HEK293T (cell line): ENCODE results near the gene DLG5.

Source experiments
- CTCF ChIA-PET: fragments of 350-600 bp; formaldehyde crosslinking; extraction: SDS; loops from one replicate; lab custom pipeline; 2021; ENCODE audit warnings: antibody characterized with exemption, inconsistent platforms; lab: Yijun Ruan, JAX
- POLR2A ChIA-PET: fragments of 350-600 bp; formaldehyde crosslinking; extraction: SDS; loops from one replicate; lab custom pipeline; 2020; ENCODE audit warnings: antibody characterized with exemption, inconsistent platforms; lab: Yijun Ruan, JAX
- DNase-seq: peaks from one replicate; pipeline ENCODE4 v3.0.0; 2012; ENCODE audit warnings: mixed read lengths; ENCODE audit errors: extremely low spot score
- ARNT ChIP-seq: fragments of 450-650 bp; IDR thresholded peaks from 2 replicates; pipeline ENCODE4 v1.6.1; 2017; ENCODE audit warnings: mild to moderate bottlenecking
- BHLHE40 ChIP-seq: fragments of 450-650 bp; IDR thresholded peaks from 2 replicates; pipeline ENCODE4 v1.6.1; 2016; ENCODE audit warnings: mild to moderate bottlenecking, moderate library complexity, borderline replicate concordance
- CTBP1 ChIP-seq: fragments of 450-650 bp; IDR thresholded peaks from 2 replicates; pipeline ENCODE4 v1.6.1; 2016; ENCODE audit warnings: borderline replicate concordance
- ELF4 ChIP-seq: fragments of 450-650 bp; IDR thresholded peaks from 2 replicates; pipeline ENCODE4 v1.6.1; 2017; ENCODE audit warnings: antibody characterized with exemption
- FOXA1 ChIP-seq: fragments of 450-650 bp; IDR thresholded peaks from 2 replicates; pipeline ENCODE4 v1.6.1; 2016; ENCODE audit warnings: mild to moderate bottlenecking
- FOXK2 ChIP-seq: fragments of 450-650 bp; IDR thresholded peaks from 2 replicates; pipeline ENCODE4 v1.6.1; 2016; ENCODE audit warnings: mild to moderate bottlenecking
- FOXM1 ChIP-seq: fragments of 450-650 bp; IDR thresholded peaks from 2 replicates; pipeline ENCODE4 v1.6.1; 2017; ENCODE audit warnings: mild to moderate bottlenecking, borderline replicate concordance
- HDGF ChIP-seq: fragments of 450-650 bp; IDR thresholded peaks from 2 replicates; pipeline ENCODE4 v1.6.1; 2017; ENCODE audit warnings: antibody characterized with exemption, borderline replicate concordance
- L3MBTL2 ChIP-seq: fragments of 450-650 bp; conservative IDR thresholded peaks from 2 replicates; pipeline ENCODE4 v1.6.1; 2016; ENCODE audit warnings: mild to moderate bottlenecking
- LEF1 ChIP-seq: fragments of 450-650 bp; IDR thresholded peaks from 2 replicates; pipeline ENCODE4 v1.6.1; 2017; ENCODE audit warnings: mild to moderate bottlenecking, borderline replicate concordance
- NFRKB ChIP-seq: fragments of 450-650 bp; IDR thresholded peaks from 2 replicates; pipeline ENCODE4 v1.6.1; 2016; ENCODE audit warnings: mild to moderate bottlenecking, moderate library complexity
- SP1 ChIP-seq: fragments of 450-650 bp; IDR thresholded peaks from 2 replicates; pipeline ENCODE4 v1.6.1; 2017
- SUZ12 ChIP-seq: fragments of 450-650 bp; IDR thresholded peaks from 2 replicates; pipeline ENCODE4 v1.6.1; 2016; ENCODE audit warnings: mild to moderate bottlenecking
- TARDBP ChIP-seq: fragments of 450-650 bp; IDR thresholded peaks from 2 replicates; pipeline ENCODE4 v1.6.1; 2016
- ZNF384 ChIP-seq: fragments of 450-650 bp; IDR thresholded peaks from 2 replicates; pipeline ENCODE4 v1.6.1; 2016
- TF ChIP-seq, protein P1 (sequence below): fragments of 450-650 bp; IDR thresholded peaks from 2 replicates; pipeline ENCODE4 v1.6.1; 2016

Gene DLG5

GRCh38 chr10:77809336-77809735, 117.2 kb downstream of the DLG5 start:
- ChIA-PET CTCF (no interaction called here), POLR2A (no interaction called here)
- no peak for TF ChIP-seq ZNF384
- TF ChIP-seq FOXM1 = no peak
- no peak for TF ChIP-seq BHLHE40
- no peak for TF ChIP-seq NFRKB
- TF ChIP-seq FOXA1 = no peak
- no peak for TF ChIP-seq FOXK2
- TF ChIP-seq TARDBP = no peak
- TF ChIP-seq CTBP1 = no peak
- no peak for TF ChIP-seq L3MBTL2
- TF ChIP-seq SP1 = no peak
- no peak for TF ChIP-seq SUZ12
- TF ChIP-seq HDGF = no peak
- TF ChIP-seq, protein P1, sequence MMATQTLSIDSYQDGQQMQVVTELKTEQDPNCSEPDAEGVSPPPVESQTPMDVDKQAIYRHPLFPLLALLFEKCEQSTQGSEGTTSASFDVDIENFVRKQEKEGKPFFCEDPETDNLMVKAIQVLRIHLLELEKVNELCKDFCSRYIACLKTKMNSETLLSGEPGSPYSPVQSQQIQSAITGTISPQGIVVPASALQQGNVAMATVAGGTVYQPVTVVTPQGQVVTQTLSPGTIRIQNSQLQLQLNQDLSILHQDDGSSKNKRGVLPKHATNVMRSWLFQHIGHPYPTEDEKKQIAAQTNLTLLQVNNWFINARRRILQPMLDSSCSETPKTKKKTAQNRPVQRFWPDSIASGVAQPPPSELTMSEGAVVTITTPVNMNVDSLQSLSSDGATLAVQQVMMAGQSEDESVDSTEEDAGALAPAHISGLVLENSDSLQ = no peak
- TF ChIP-seq ELF4 = no peak
- TF ChIP-seq ARNT = no peak
- no peak for TF ChIP-seq LEF1
- DNase-seq = no peak

GRCh38 chr10:77807706-77808105, 118.8 kb downstream of the DLG5 start:
- POLR2A ChIA-PET = no interaction called here

DNA sequence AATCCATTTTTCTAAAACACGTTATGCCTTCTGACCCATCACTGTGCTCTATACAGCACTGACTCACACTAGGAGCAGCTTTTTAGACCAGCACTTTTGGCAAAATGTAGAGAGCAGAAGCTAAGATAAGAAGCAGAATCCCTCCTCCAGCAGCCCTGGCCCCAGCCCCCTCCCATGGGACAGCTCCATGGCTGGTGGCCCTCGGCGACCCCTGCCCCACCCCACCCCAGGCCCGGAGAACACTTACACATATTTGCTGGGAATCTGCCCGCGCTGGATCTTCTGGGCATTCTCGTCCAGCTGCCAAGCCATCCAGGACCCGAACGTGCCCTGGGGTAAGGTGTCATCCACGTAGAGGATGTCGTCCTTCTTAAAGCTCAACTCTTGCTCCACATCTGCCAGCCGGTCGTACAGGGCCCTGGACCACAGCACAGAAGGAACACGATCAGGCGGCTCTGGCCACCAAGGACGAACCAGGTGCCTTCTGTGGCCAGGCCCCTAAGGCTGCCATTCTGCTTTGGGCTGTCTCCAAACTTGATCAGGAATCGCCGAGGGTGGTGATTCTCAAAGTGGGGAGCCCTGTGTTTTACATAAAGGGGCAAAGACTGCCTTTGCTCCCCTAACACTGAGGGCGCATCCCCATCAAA, 119.9 kb downstream of the DLG5 start:
- TF ChIP-seq ELF4 (no peak), ARNT (no peak), ZNF384 (no peak), TARDBP (no peak)
- ChIA-PET POLR2A (no interaction called here), CTCF (no interaction called here)

More at GRCh38 chr10:77807706-77808105, 118.8 kb downstream of the DLG5 start:
- no peak for DNase-seq
- TF ChIP-seq ZNF384 = no peak
- TF ChIP-seq HDGF = no peak
- no peak for TF ChIP-seq SP1
- TF ChIP-seq SUZ12 = no peak
- TF ChIP-seq CTBP1 = no peak
- TF ChIP-seq FOXK2 = no peak
- TF ChIP-seq FOXM1 = no peak
- TF ChIP-seq LEF1 = no peak
- TF ChIP-seq L3MBTL2 = no peak
- TF ChIP-seq BHLHE40 = no peak
- TF ChIP-seq NFRKB = no peak
- TF ChIP-seq TARDBP = no peak
- TF ChIP-seq ELF4 = no peak
- TF ChIP-seq ARNT = no peak
- CTCF ChIA-PET = no interaction called here

DNA sequence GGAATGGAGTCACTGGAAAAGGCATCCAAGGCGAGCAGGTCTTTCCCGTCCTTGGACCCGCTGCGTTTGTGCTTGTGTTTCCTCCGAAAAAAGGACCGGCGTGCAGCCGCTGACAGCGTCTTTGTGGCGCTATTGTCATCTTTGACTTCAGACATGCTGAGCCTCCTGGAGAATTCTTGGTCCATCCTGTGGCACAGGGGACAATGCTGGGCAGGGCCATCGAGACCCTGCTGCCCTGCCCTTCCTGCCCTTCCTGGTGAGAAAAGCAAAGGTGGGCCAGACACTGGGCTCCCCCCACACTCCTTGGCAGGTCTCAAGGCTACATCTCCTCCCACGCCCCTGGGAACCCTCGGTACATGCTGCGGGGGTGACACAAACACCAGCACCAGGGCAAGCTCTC, 120.9 kb downstream of the DLG5 start:
- TF ChIP-seq BHLHE40 (no peak), SP1 (no peak), L3MBTL2 (no peak), FOXK2 (no peak), LEF1 (no peak), NFRKB (no peak), ELF4 (no peak), TARDBP (no peak), ARNT (no peak), CTBP1 (no peak), HDGF (no peak)
- TF ChIP-seq, protein P1 = no peak
- CTCF ChIA-PET = interaction anchor here (0.6 kb wide), 1 partner anchor 1466 kb away, joined by 3 read pairs; no protein-coding TSS in a partner anchor
- no peak for DNase-seq
- POLR2A ChIA-PET = no interaction called here

More for the DNA sequence above, 119.9 kb downstream of the DLG5 start:
- DNase-seq = no peak

DNA sequence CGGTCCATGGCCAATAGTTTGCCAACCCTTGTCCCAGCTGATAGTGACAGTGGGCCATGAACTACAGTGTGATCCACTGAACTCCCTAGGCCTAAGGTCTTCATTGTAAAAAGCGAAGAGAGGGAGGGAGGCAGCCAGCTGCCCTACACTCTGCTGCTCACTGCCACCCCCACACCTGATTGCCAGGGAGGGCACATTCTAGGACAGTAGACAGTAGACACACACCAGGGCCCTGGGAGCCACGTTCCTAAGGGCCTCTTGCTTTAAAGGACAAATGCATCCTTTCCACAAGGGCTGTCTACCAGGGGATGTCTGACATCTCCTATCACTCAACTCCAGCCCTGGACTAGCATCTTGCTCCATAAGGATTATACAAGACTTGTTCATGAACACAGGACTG, 122.2 kb downstream of the DLG5 start:
- ChIA-PET POLR2A (no interaction called here), CTCF (no interaction called here)
- no peak for TF ChIP-seq LEF1
- no peak for TF ChIP-seq L3MBTL2
- no peak for TF ChIP-seq BHLHE40
- no peak for TF ChIP-seq FOXK2
- no peak for TF ChIP-seq TARDBP
- no peak for DNase-seq

DNA sequence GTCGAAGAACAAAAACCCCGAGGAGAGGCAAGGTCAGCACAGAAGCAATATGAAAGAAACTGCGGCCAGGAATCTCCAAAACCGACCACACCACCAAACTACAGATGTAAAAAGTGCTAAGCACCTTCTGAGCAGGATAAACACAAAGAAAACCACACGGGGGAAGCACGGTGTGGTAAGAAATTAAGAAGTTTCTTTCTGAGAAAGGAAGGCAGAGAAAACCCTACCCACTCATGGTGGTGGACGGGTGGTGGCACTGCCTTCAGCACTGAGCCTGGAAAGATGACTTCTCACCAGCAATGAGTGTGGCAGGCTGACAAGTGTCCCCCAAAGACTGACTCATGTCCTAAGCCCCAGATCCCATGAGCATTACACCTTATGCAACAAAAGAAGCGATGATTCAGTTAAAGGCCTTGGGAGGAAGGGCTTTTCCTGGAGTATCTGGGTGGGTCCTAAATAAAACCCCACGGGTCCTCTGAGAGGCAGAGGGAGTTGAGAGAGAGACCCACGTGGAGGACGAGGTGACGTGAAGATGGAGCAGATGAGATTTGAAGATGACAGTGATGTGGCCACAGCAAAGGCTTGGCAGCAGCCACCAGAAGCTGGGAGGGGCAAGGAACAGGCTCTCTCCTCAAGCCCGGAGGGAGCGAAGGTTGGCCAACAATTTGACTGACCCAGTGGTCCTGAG, 124.9 kb downstream of the DLG5 start:
- ChIA-PET CTCF (no interaction called here), POLR2A (no interaction called here)
- no peak for TF ChIP-seq FOXM1
- TF ChIP-seq ZNF384 = no peak
- no peak for TF ChIP-seq HDGF
- no peak for TF ChIP-seq TARDBP
- TF ChIP-seq NFRKB = no peak
- no peak for TF ChIP-seq L3MBTL2
- TF ChIP-seq SUZ12 = no peak
- TF ChIP-seq BHLHE40 = no peak
- no peak for TF ChIP-seq FOXA1
- no peak for TF ChIP-seq CTBP1
- TF ChIP-seq, protein P1 = no peak
- no peak for TF ChIP-seq ARNT
- no peak for TF ChIP-seq FOXK2
- no peak for DNase-seq
